B cell (primary cell): ENCODE results near the gene ABTB2. TPM values are rescaled to one million over a fixed set of nuclear protein-coding genes. Genes with fewer than 3 reads are reported as not detected.

Experiments used
- ATAC-seq: fragments of 200-7000 bp; cut with Tn5 transposase; one replicate; pipeline ENCODE4 v1.10.0; 2021; ENCODE audit warnings: low read depth, mild to moderate bottlenecking, moderate number of reproducible peaks, moderate library complexity
- CTCF ChIA-PET: fragments of 350-600 bp; sonication (Branson Sonifier 250); formaldehyde crosslinking; loops from one replicate; lab custom pipeline; 2021; ENCODE audit warnings: antibody characterized with exemption, inconsistent platforms; lab: Charles Lee
- POLR2A ChIA-PET: fragments of 350-600 bp; sonication (Branson Sonifier 250); formaldehyde crosslinking; loops from one replicate; lab custom pipeline; 2021; ENCODE audit warnings: antibody characterized with exemption; lab: Charles Lee
- DNase-seq: peaks from one replicate; pipeline ENCODE4 v3.0.0; 2013
- H2AFZ ChIP-seq: 2 replicates; pipeline ENCODE4 v1.6.1; 2012; ENCODE audit warnings: mild to moderate bottlenecking, low read depth, low read length; ENCODE audit not compliant: insufficient read depth, poor library complexity, severe bottlenecking
- H3K27ac ChIP-seq, 2 donors: 1 replicate in 1 of 2; 2 replicates in 1 of 2; pipeline ENCODE4 v1.5.1; 2012 to 2013; ENCODE audit warnings: low read length in 2 of 2, mild to moderate bottlenecking in 2 of 2, moderate library complexity in 1 of 2
- H3K27me3 ChIP-seq, 4 experiments: fragments of 200-600 bp in 1 of 4; sonication (generic) in 1 of 4; replicated peaks in 1 of 4; 1 replicate in 2 of 4; 2 replicates in 2 of 4; pipeline versions ENCODE4 v1.6.1 to v1.7.0; 2013 to 2016; ENCODE audit warnings: low read length in 3 of 4, mild to moderate bottlenecking in 2 of 4, mixed read lengths in 1 of 4, moderate library complexity in 1 of 4; ENCODE audit not compliant: insufficient read depth in 4 of 4, control insufficient read depth in 3 of 4; ENCODE audit errors: control extremely low read depth in 1 of 4
- H3K36me3 ChIP-seq, 2 experiments: replicated peaks in 1 of 2; 1 replicate in 1 of 2; 2 replicates in 1 of 2; pipeline versions ENCODE4 v1.6.1 to v1.7.1; 2013; ENCODE audit warnings: low read length in 1 of 2; ENCODE audit not compliant: insufficient read depth in 2 of 2, control insufficient read depth in 1 of 2; ENCODE audit errors: control extremely low read depth in 1 of 2, extremely low read depth in 1 of 2
- H3K4me1 ChIP-seq, 2 donors: fragments of 200-600 bp in 1 of 2; sonication (generic) in 1 of 2; 1 replicate in 1 of 2; 2 replicates in 1 of 2; pipeline versions ENCODE4 v1.5.1 to v1.6.1; 2013 to 2017; ENCODE audit warnings: low read length in 2 of 2; ENCODE audit not compliant: control insufficient read depth in 2 of 2, insufficient read depth in 2 of 2
- H3K4me2 ChIP-seq: replicated peaks from 2 replicates; pipeline ENCODE3; 2012; ENCODE audit warnings: mild to moderate bottlenecking, low read depth, low read length; ENCODE audit not compliant: poor library complexity, severe bottlenecking
- H3K4me3 ChIP-seq, 5 experiments: fragments of 200-600 bp in 1 of 5; sonication (generic) in 1 of 5; 1 replicate in 3 of 5; 2 replicates in 2 of 5; pipeline versions ENCODE4 v1.5.1 to v1.7.0; 2011 to 2016; ENCODE audit warnings: low read length in 4 of 5, mild to moderate bottlenecking in 4 of 5, low read depth in 2 of 5, control low read depth in 1 of 5, moderate library complexity in 1 of 5; ENCODE audit not compliant: insufficient read depth in 1 of 5; ENCODE audit errors: control extremely low read depth in 1 of 5, extremely low read depth in 1 of 5
- H3K79me2 ChIP-seq: fragments of 200-600 bp; sonication (generic); one replicate; pipeline ENCODE4 v1.6.0; 2016; ENCODE audit warnings: low read length; ENCODE audit not compliant: control insufficient read depth, insufficient read depth
- H3K9ac ChIP-seq: fragments of 200-600 bp; sonication (generic); 2 replicates; pipeline ENCODE4 v1.6.1; 2017; ENCODE audit warnings: mild to moderate bottlenecking, low read length, moderate library complexity
- H3K9me3 ChIP-seq, 3 donors: one replicate each; pipeline versions ENCODE4 v1.6.1 to v1.7.1; 2013; ENCODE audit warnings: low read length in 2 of 3; ENCODE audit not compliant: control insufficient read depth in 2 of 3, insufficient read depth in 1 of 3; ENCODE audit errors: control extremely low read depth in 1 of 3
- H4K20me1 ChIP-seq: 2 replicates; pipeline ENCODE4 v1.6.0; 2012; ENCODE audit warnings: mild to moderate bottlenecking, low read length; ENCODE audit not compliant: insufficient read depth, control insufficient read depth, poor library complexity, severe bottlenecking
- H3K27ac Mint-ChIP-seq: one replicate; pipeline ENCODE4 v1.8.0; 2021; ENCODE audit warnings: mixed read lengths
- H3K27me3 Mint-ChIP-seq: one replicate; pipeline ENCODE4 v1.8.0; 2021; ENCODE audit warnings: mixed read lengths
- H3K4me1 Mint-ChIP-seq: one replicate; pipeline ENCODE4 v1.8.0; 2021; ENCODE audit warnings: mixed read lengths
- H3K4me3 Mint-ChIP-seq: one replicate; pipeline ENCODE4 v1.8.0; 2021; ENCODE audit warnings: mixed read lengths
- H3K9me3 Mint-ChIP-seq: one replicate; pipeline ENCODE4 v1.8.0; 2022; ENCODE audit warnings: mixed read lengths; ENCODE audit not compliant: insufficient read depth
- CTCF ChIP-seq: fragments of 200-600 bp; IDR thresholded peaks from one replicate; pipeline ENCODE4 v1.8.0; 2022; ENCODE audit warnings: antibody characterized with exemption, mild to moderate bottlenecking
- EZH2 ChIP-seq: IDR thresholded peaks from 2 replicates; pipeline ENCODE4 v1.6.1; 2012; ENCODE audit warnings: borderline replicate concordance, low read depth, mild to moderate bottlenecking, moderate library complexity, low read length; ENCODE audit not compliant: insufficient read depth, poor library complexity, severe bottlenecking
- WGBS: methylation state at CpG from one replicate; pipeline ENCODE4 v1.1.5; 2013; ENCODE audit warnings: missing lambda C conversion rate; ENCODE audit not compliant: insufficient coverage; 5-methylcytosine and 5-hydroxymethylcytosine counted together
- intact Hi-C: fragments of 100-400 bp; cut with micrococcal nuclease; formaldehyde crosslinking; loops from one replicate; pipeline ENCODE4 v1.10.0; 2022
- polyA plus RNA-seq: library from polyadenylated mRNA; depleted of rRNA; stranded (reverse); fragments of >200 nt; gene quantifications from 2 replicates; pipeline ENCODE4 v1.2.3, GENCODE V29; 2012
- total RNA-seq, 2 donors: library from RNA; stranded (reverse); fragments of 120-200 nt in 1 of 2; gene quantifications; 1 replicate in 1 of 2; 2 replicates in 1 of 2; pipeline versions ENCODE4 v1.2.3 to v1.2.4, GENCODE V29; 2013 to 2022

Gene ABTB2
- total and polyA plus RNA-seq, 2 donors (not counting 1 experiment from before 2014, with no cell fraction given): 0.30 to 5.9 TPM

GRCh38 chr11:34136420-34136819 is 221.4 kb downstream of the ABTB2 start:
- Mint-ChIP-seq H3K4me3 (no peak overlapping the region), H3K27ac (no peak overlapping the region), H3K9me3 (no peaks in the 10 kb centered on the region), H3K4me1 (no peaks in the 10 kb centered on the region), H3K27me3 (no peaks in the 10 kb centered on the region)
- Histone ChIP-seq H4K20me1 (no peaks in the 10 kb centered on the region), H3K9me3 (no peaks in the 10 kb centered on the region), H3K27me3 (no peaks in the 10 kb centered on the region), H3K9ac (no peak overlapping the region), H3K27ac (no peak overlapping the region), H3K79me2 (no peaks in the 10 kb centered on the region), H3K4me1 (no peaks in the 10 kb centered on the region), H2AFZ (no peak overlapping the region), H3K36me3 (peaks cover 4 to 85% of the 10 kb centered on the region in 2 experiments), H3K4me3 (no peak overlapping the region), H3K4me2 (no peak overlapping the region)
- intact Hi-C loops: no loop called here
- WGBS: 100% methylated on average over 5 of the region's 8 CpGs
- TF ChIP-seq EZH2: no peak
- TF ChIP-seq CTCF: no peak
- ChIA-PET POLR2A (no interaction called here), CTCF (no interaction called here)
- DNase-seq: no peak
- ATAC-seq: no peak

GRCh38 chr11:34135439-34135838 is 222.4 kb downstream of the ABTB2 start:
- CTCF ChIA-PET: interaction anchor here (1.4 kb wide), 1 partner anchor 357 kb away, joined by 3 read pairs; no protein-coding TSS in a partner anchor
- no peaks in the 10 kb centered on the region for H3K4me1 ChIP-seq

More at GRCh38 chr11:34135439-34135838, 222.4 kb downstream of the ABTB2 start:
- no peak overlapping the region for H3K4me3 ChIP-seq
- no peaks in the 10 kb centered on the region for H3K9me3 ChIP-seq
- DNase-seq (no peak), ATAC-seq (no peak)
- no peaks in the 10 kb centered on the region for H4K20me1 ChIP-seq
- intact Hi-C loops: no loop called here
- 93% methylated on average over 2 of the region's 3 CpGs for WGBS
- no peaks in the 10 kb centered on the region for H3K27me3 ChIP-seq
- H2AFZ ChIP-seq: no peak overlapping the region
- Mint-ChIP-seq H3K27ac (no peak overlapping the region), H3K4me3 (no peak overlapping the region), H3K9me3 (no peaks in the 10 kb centered on the region), H3K27me3 (no peaks in the 10 kb centered on the region), H3K4me1 (no peaks in the 10 kb centered on the region)
- H3K79me2 ChIP-seq: no peaks in the 10 kb centered on the region
- no peak overlapping the region for H3K27ac ChIP-seq
- POLR2A ChIA-PET: no interaction called here
- H3K36me3 ChIP-seq: peaks cover 4 to 85% of the 10 kb centered on the region in 2 experiments
- no peak overlapping the region for H3K9ac ChIP-seq
- TF ChIP-seq CTCF: no peak
- TF ChIP-seq EZH2: no peak
- no peak overlapping the region for H3K4me2 ChIP-seq
